ENCODE measurements around the gene ARRB1.

- no peak for TF ChIP-seq POLR2A (IDR thresholded peaks at IDR 0.05)
- TF ChIP-seq, protein P1, sequence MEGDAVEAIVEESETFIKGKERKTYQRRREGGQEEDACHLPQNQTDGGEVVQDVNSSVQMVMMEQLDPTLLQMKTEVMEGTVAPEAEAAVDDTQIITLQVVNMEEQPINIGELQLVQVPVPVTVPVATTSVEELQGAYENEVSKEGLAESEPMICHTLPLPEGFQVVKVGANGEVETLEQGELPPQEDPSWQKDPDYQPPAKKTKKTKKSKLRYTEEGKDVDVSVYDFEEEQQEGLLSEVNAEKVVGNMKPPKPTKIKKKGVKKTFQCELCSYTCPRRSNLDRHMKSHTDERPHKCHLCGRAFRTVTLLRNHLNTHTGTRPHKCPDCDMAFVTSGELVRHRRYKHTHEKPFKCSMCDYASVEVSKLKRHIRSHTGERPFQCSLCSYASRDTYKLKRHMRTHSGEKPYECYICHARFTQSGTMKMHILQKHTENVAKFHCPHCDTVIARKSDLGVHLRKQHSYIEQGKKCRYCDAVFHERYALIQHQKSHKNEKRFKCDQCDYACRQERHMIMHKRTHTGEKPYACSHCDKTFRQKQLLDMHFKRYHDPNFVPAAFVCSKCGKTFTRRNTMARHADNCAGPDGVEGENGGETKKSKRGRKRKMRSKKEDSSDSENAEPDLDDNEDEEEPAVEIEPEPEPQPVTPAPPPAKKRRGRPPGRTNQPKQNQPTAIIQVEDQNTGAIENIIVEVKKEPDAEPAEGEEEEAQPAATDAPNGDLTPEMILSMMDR (IDR thresholded peaks at IDR 0.05) = no peak
Measured at GRCh38 chr11:75351791-75352587, 528 bp upstream of the ARRB1 start.
